K562 (cell line): ENCODE results near the gene CTSD. TPM values are rescaled to one million over a fixed set of nuclear protein-coding genes. Genes with fewer than 3 reads are reported as not detected.

Experiments used
- CBX8 ChIP-seq: fragments of 200-600 bp; sonication (generic); IDR thresholded peaks from 2 replicates; pipeline ENCODE4 v1.6.1; 2012; ENCODE audit warnings: borderline replicate concordance, mixed run types, low read depth, mild to moderate bottlenecking, moderate library complexity, mixed read lengths, low read length, control low read depth, inconsistent platforms; ENCODE audit not compliant: poor library complexity, severe bottlenecking; ENCODE audit errors: extremely low read depth
- NFYB ChIP-seq: IDR thresholded peaks from 2 replicates; pipeline ENCODE4 v1.6.1; 2011; ENCODE audit warnings: mild to moderate bottlenecking, moderate library complexity; ENCODE audit not compliant: insufficient read length; ENCODE audit errors: extremely low read depth
- SNRNP70 ChIP-seq: fragments of 200-400 bp; formaldehyde crosslinking; optimal IDR thresholded peaks from 2 replicates; pipeline ENCODE3; 2017; ENCODE audit warnings: low read depth, low read length
- ZNF384 ChIP-seq: IDR thresholded peaks from 2 replicates; pipeline ENCODE4 v1.6.1; 2012; ENCODE audit warnings: low read depth, low read length, improper control_type of control experiment
- polyA plus RNA-seq, 8 experiments: library from polyadenylated mRNA; depleted of rRNA in 4 of 8; stranded (reverse) in 5 of 8; unstranded in 3 of 8; fragments of >200 nt; fragmentation: Nextera tagmentation in 2 of 8; fragmentation: Illumina TruSeq in 1 of 8; extraction: Ambion mirVana in 2 of 8; extraction: Trizol in 1 of 8; gene quantifications; 2 replicates each; pipeline versions ENCODE4 v1.2.1 to v1.2.3, GENCODE V29; 2011 to 2014; ENCODE audit warnings: inconsistent platforms in 1 of 8, missing spikeins in 1 of 8
- total RNA-seq, 7 experiments: library from RNA; depleted of rRNA in 6 of 7; stranded (reverse); fragments of >200 nt in 6 of 7; fragmentation: Illumina TruSeq in 2 of 7; extraction: Trizol in 2 of 7; gene quantifications; 2 replicates each; pipeline versions ENCODE4 v1.2.1 to v1.2.3, GENCODE V29; 2011 to 2021; ENCODE audit warnings: low replicate concordance in 1 of 7
- TF ChIP-seq, protein P1 (sequence below): fragments of 450-650 bp; IDR thresholded peaks from 2 replicates; pipeline ENCODE4 v1.6.1; 2016; ENCODE audit warnings: low read depth
- TF ChIP-seq, protein P2 (sequence below): fragments of 250-450 bp; sonication (Bioruptor Pico); IDR thresholded peaks from 2 replicates; pipeline ENCODE4 v1.5.0; 2021

Gene CTSD
- total and polyA plus RNA-seq, 9 of the 15 experiments (the other 6 are each of a cell fraction or from before 2014, with no cell fraction given), result 1.0 to 112 (median 40.9) TPM

DNA sequence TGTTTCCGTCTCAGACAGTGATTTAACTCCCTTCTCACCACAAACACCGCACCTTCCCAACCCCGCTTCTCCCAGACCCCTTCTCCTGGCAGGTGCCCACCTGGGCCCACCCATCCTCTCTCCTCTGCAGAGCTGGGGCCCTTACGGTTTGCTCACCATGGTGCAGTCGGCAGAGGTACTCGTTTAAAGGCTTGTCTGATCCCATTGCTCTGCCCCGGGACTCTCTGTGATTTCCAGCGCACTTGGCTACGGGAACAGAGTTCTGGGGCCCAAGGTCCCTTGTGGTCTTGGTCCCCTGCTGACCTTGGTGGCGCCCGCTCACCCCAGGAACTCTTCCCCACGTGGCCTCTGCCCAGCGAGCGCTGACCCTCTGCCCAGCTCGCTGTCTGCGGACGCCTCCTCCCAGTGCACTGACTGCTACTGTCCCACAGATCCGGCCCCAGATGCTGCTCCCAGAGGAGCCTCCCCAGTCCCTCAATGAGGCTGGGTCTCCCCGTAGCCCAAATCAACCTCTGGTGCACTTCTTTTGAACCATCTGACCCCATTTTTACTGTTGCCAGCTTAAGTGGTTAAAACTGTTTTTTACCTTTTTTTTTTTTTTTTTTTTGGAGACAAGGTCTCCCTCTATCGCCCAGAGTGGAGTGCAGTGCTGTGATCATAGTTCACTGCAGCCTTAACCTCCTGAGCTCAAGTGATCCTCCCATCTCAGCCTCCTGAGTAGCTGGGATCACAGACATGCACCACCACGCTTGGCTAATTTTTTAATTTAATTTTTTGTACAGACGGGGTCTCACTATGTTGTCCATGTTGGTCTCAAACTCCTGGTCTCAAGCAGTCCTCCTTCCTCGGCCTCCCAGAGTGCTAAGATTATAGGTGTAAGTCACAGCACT, 21.3 kb upstream of the CTSD start (continued):
- TF ChIP-seq ZNF384 (peak; percentile 82), CBX8 (no peak), NFYB (no peak), SNRNP70 (no peak)
- TF ChIP-seq, protein P1, sequence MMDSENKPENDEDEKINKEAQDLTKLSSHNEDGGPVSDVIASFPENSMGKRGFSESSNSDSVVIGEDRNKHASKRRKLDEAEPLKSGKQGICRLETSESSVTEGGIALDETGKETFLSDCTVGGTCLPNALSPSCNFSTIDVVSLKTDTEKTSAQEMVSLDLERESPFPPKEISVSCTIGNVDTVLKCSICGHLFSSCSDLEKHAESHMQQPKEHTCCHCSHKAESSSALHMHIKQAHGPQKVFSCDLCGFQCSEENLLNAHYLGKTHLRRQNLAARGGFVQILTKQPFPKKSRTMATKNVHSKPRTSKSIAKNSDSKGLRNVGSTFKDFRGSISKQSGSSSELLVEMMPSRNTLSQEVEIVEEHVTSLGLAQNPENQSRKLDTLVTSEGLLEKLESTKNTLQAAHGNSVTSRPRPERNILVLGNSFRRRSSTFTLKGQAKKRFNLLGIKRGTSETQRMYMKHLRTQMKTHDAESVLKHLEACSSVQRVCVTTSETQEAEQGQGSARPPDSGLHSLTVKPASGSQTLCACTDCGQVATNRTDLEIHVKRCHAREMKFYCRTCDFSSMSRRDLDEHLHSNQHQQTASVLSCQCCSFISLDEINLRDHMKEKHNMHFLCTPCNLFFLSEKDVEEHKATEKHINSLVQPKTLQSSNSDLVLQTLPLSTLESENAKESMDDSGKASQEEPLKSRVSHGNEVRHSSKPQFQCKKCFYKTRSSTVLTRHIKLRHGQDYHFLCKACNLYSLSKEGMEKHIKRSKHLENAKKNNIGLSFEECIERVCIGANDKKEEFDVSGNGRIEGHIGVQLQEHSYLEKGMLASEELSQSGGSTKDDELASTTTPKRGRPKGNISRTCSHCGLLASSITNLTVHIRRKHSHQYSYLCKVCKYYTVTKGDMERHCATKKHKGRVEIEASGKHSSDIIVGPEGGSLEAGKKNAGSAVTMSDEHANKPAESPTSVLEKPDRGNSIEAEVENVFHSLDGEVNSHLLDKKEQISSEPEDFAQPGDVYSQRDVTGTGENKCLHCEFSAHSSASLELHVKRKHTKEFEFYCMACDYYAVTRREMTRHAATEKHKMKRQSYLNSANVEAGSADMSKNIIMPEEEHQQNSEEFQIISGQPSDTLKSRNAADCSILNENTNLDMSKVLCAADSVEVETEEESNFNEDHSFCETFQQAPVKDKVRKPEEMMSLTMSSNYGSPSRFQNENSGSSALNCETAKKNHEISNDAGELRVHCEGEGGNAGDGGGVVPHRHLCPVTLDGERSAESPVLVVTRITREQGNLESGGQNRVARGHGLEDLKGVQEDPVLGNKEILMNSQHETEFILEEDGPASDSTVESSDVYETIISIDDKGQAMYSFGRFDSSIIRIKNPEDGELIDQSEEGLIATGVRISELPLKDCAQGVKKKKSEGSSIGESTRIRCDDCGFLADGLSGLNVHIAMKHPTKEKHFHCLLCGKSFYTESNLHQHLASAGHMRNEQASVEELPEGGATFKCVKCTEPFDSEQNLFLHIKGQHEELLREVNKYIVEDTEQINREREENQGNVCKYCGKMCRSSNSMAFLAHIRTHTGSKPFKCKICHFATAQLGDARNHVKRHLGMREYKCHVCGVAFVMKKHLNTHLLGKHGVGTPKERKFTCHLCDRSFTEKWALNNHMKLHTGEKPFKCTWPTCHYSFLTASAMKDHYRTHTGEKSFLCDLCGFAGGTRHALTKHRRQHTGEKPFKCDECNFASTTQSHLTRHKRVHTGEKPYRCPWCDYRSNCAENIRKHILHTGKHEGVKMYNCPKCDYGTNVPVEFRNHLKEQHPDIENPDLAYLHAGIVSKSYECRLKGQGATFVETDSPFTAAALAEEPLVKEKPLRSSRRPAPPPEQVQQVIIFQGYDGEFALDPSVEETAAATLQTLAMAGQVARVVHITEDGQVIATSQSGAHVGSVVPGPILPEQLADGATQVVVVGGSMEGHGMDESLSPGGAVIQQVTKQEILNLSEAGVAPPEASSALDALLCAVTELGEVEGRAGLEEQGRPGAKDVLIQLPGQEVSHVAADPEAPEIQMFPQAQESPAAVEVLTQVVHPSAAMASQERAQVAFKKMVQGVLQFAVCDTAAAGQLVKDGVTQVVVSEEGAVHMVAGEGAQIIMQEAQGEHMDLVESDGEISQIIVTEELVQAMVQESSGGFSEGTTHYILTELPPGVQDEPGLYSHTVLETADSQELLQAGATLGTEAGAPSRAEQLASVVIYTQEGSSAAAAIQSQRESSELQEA, result no peak
- TF ChIP-seq, protein P2, sequence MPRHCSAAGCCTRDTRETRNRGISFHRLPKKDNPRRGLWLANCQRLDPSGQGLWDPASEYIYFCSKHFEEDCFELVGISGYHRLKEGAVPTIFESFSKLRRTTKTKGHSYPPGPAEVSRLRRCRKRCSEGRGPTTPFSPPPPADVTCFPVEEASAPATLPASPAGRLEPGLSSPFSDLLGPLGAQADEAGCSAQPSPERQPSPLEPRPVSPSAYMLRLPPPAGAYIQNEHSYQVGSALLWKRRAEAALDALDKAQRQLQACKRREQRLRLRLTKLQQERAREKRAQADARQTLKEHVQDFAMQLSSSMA (CRISPR knock-in tag), result no peak
